ENCODE data around the gene DGKB.

Gene DGKB

DNA sequence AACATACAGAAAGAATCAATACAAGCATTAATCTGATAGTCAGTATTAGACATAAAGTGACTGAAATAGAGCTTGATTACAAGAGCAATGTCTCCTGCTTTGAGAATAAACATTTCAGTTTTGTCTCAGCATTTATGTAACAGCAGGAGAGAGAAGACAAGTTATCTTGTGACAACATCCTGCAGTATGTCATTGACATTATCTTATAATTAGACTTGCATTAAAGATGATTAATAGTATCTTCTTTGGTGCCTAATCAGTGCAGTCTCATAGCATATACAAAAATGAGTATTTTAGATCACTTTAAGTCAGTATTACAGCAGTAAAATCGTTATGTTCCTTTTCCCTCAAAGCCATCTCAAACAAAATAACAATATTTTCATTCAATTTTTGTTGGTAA is 477.0 kb downstream of the DGKB start:
- ATAC-seq = no peak
- TF ChIP-seq TCF4 (CRISPR knock-in tag; IDR thresholded peaks at IDR 0.05; ENCODE audit: borderline replicate concordance) = peak; percentile 80
- TF ChIP-seq OSR1 (CRISPR knock-in tag; IDR thresholded peaks at IDR 0.05) = no peak
- no peak for TF ChIP-seq ZFP3 (CRISPR knock-in tag; IDR thresholded peaks at IDR 0.05)
- TF ChIP-seq ESRRG (CRISPR knock-in tag; IDR thresholded peaks at IDR 0.05) = no peak
- TF ChIP-seq, protein P1, sequence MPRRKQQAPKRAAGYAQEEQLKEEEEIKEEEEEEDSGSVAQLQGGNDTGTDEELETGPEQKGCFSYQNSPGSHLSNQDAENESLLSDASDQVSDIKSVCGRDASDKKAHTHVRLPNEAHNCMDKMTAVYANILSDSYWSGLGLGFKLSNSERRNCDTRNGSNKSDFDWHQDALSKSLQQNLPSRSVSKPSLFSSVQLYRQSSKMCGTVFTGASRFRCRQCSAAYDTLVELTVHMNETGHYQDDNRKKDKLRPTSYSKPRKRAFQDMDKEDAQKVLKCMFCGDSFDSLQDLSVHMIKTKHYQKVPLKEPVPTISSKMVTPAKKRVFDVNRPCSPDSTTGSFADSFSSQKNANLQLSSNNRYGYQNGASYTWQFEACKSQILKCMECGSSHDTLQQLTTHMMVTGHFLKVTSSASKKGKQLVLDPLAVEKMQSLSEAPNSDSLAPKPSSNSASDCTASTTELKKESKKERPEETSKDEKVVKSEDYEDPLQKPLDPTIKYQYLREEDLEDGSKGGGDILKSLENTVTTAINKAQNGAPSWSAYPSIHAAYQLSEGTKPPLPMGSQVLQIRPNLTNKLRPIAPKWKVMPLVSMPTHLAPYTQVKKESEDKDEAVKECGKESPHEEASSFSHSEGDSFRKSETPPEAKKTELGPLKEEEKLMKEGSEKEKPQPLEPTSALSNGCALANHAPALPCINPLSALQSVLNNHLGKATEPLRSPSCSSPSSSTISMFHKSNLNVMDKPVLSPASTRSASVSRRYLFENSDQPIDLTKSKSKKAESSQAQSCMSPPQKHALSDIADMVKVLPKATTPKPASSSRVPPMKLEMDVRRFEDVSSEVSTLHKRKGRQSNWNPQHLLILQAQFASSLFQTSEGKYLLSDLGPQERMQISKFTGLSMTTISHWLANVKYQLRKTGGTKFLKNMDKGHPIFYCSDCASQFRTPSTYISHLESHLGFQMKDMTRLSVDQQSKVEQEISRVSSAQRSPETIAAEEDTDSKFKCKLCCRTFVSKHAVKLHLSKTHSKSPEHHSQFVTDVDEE (CRISPR knock-in tag; IDR thresholded peaks at IDR 0.05) = no peak
- peak; percentile 59 for TF ChIP-seq ISL1 (CRISPR knock-in tag; IDR thresholded peaks at IDR 0.05)
- no peak for TF ChIP-seq RARB (CRISPR knock-in tag; IDR thresholded peaks at IDR 0.05)
- TF ChIP-seq, protein P2, sequence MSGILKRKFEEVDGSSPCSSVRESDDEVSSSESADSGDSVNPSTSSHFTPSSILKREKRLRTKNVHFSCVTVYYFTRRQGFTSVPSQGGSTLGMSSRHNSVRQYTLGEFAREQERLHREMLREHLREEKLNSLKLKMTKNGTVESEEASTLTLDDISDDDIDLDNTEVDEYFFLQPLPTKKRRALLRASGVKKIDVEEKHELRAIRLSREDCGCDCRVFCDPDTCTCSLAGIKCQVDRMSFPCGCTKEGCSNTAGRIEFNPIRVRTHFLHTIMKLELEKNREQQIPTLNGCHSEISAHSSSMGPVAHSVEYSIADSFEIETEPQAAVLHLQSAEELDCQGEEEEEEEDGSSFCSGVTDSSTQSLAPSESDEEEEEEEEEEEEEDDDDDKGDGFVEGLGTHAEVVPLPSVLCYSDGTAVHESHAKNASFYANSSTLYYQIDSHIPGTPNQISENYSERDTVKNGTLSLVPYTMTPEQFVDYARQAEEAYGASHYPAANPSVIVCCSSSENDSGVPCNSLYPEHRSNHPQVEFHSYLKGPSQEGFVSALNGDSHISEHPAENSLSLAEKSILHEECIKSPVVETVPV (CRISPR knock-in tag; IDR thresholded peaks at IDR 0.05) = no peak
- TF ChIP-seq, protein P3, sequence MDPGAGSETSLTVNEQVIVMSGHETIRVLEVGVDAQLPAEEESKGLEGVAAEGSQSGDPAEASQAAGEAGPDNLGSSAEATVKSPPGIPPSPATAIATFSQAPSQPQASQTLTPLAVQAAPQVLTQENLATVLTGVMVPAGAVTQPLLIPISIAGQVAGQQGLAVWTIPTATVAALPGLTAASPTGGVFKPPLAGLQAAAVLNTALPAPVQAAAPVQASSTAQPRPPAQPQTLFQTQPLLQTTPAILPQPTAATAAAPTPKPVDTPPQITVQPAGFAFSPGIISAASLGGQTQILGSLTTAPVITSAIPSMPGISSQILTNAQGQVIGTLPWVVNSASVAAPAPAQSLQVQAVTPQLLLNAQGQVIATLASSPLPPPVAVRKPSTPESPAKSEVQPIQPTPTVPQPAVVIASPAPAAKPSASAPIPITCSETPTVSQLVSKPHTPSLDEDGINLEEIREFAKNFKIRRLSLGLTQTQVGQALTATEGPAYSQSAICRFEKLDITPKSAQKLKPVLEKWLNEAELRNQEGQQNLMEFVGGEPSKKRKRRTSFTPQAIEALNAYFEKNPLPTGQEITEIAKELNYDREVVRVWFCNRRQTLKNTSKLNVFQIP (CRISPR knock-in tag; IDR thresholded peaks at IDR 0.05; ENCODE audit: borderline replicate concordance, low read depth) = no peak
- TF ChIP-seq ZNF70 (CRISPR knock-in tag; IDR thresholded peaks at IDR 0.05) = no peak

DNA sequence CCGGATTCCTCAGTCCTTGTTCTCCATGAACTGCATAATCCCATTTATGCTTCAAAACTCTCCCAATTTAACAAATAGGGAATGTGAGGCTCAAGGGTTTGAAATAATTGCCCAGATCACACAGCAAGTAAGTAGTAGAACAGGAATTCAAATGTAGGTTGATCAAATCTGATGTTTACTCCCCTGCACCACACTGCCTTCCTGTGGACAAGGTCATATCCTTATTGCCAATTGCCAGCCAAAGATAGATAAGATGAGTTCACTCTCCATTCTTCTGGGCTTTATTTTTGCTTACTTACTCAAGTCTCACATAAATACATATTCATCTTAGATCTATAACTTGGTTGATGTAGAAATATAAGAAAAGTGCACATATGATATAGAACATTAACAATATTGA is 477.9 kb downstream of the DGKB start:
- TF ChIP-seq, protein P2 (CRISPR knock-in tag; IDR thresholded peaks at IDR 0.05) = no peak
- no peak for ATAC-seq

DNA sequence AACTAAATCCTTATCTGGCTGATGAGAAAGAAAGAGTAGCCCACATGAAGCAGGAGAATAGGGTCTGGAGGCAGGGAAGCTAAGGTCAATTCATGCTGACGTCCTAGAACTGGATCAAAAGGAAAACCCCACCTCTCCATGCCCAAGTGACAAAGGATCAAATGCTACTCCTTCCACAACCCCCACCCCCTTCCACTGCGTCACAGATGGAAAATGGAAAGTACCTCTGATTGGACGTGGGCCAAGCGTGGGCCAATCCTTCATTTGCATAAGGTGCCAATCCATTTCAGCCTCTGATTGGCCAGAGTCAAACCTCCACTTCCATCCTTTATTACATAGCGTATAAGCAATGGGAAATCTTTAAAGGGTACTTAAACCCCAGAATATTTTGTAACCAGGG is 481.8 kb downstream of the DGKB start:
- no peak for ATAC-seq
- no peak for TF ChIP-seq ZNF70 (CRISPR knock-in tag; IDR thresholded peaks at IDR 0.05)
- no peak for TF ChIP-seq CSDC2 (CRISPR knock-in tag; IDR thresholded peaks at IDR 0.05)
- TF ChIP-seq, protein P3 (CRISPR knock-in tag; IDR thresholded peaks at IDR 0.05; ENCODE audit: borderline replicate concordance, low read depth) = no peak

DNA sequence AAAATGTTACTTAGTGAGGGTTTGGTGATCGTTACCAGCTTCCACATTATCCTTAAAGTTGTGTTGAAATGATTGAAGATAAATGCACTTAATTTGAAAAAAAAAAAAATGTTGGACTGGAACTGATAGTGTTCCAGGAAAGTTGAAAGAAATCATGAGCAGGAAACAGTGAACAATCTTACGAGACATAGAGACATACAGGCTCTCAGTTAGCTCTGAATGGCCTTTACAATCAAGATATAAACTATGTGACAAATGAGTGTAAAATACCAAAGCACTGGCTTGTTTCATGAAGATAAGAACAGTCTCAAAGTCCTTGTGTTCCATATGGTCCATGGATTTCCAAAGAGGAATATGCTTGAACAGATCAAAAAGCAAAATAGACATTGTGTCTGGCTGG is 483.0 kb downstream of the DGKB start:
- no peak for ATAC-seq
- TF ChIP-seq BACH2 (CRISPR knock-in tag; IDR thresholded peaks at IDR 0.05; ENCODE audit: borderline replicate concordance) (no peak), ZFP30 (CRISPR knock-in tag; IDR thresholded peaks at IDR 0.05) (no peak), TOX (CRISPR knock-in tag; IDR thresholded peaks at IDR 0.05; ENCODE audit: borderline replicate concordance) (no peak), ZNF565 (CRISPR knock-in tag; conservative IDR thresholded peaks at IDR 0.05; ENCODE audit: low read depth) (no peak), ZNF70 (CRISPR knock-in tag; IDR thresholded peaks at IDR 0.05) (no peak), TCF4 (CRISPR knock-in tag; IDR thresholded peaks at IDR 0.05; ENCODE audit: borderline replicate concordance) (peak; percentile 35; the same call in 1 of the 2 replicates), ISL1 (CRISPR knock-in tag; IDR thresholded peaks at IDR 0.05) (peak; percentile 76)

DNA sequence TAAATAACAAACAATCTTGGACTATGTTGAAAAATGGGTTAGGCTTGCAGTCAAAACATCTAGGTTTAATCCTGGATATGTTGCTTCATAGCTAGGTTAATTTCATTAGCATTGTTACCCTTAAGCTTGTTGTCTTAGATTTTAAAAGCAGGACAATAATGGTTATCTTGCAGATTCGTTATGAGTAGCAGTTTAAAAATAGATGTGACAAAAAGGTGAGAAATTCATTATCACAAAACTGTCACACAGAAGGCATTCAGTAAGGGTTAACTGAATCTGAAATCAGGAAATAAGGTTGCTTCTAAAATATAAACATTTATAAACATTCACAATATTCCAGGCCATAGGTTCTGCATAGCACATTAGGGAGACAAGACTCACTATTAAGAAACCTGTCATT is 483.9 kb downstream of the DGKB start:
- ATAC-seq = no peak
- TF ChIP-seq ESRRG (CRISPR knock-in tag; IDR thresholded peaks at IDR 0.05) (no peak), BACH2 (CRISPR knock-in tag; IDR thresholded peaks at IDR 0.05; ENCODE audit: borderline replicate concordance) (no peak), GLIS3 (CRISPR knock-in tag; IDR thresholded peaks at IDR 0.05) (no peak), ZNF70 (CRISPR knock-in tag; IDR thresholded peaks at IDR 0.05) (no peak), PPARA (CRISPR knock-in tag; IDR thresholded peaks at IDR 0.05; ENCODE audit: borderline replicate concordance) (no peak), RARB (CRISPR knock-in tag; IDR thresholded peaks at IDR 0.05) (no peak), TCF4 (CRISPR knock-in tag; IDR thresholded peaks at IDR 0.05; ENCODE audit: borderline replicate concordance) (no peak), OSR1 (CRISPR knock-in tag; IDR thresholded peaks at IDR 0.05) (no peak), ZNF8 (CRISPR knock-in tag; IDR thresholded peaks at IDR 0.05) (no peak), TOX (CRISPR knock-in tag; IDR thresholded peaks at IDR 0.05; ENCODE audit: borderline replicate concordance) (no peak), ISL1 (CRISPR knock-in tag; IDR thresholded peaks at IDR 0.05) (no peak), ZNF565 (CRISPR knock-in tag; conservative IDR thresholded peaks at IDR 0.05; ENCODE audit: low read depth) (no peak)
- TF ChIP-seq, protein P2 (CRISPR knock-in tag; IDR thresholded peaks at IDR 0.05) = no peak
- TF ChIP-seq, protein P3 (CRISPR knock-in tag; IDR thresholded peaks at IDR 0.05; ENCODE audit: borderline replicate concordance, low read depth) = no peak

Data from SK-N-SH treated with all-trans-retinoic acid at 6 μM for 48 hours (cell line).